ENCODE measurements around the gene USH2A. TPM values are rescaled to one million over a fixed set of nuclear protein-coding genes. Genes with fewer than 3 reads are reported as not detected.
"Not testable (repeated sequence)": the region's sequence is repeated elsewhere in the genome, so short reads cannot be mapped to it uniquely, and the experiment has no call there.

USH2A gene
- polyA plus RNA-seq, 3 donors, result not detected

- no peak overlapping the region for H3K27ac ChIP-seq (ENCODE audit: low read depth in 1 of 2, low read length in 2 of 2)
- H3K36me3 ChIP-seq (replicated peaks in 1 of 2; ENCODE audit: control insufficient read depth in 1 of 2, insufficient read depth in 2 of 2, low read length in 2 of 2), result no peaks in the 10 kb centered on the region
- DNase-seq, result no peak
- no peaks in the 10 kb centered on the region for H3K4me1 ChIP-seq (ENCODE audit: control insufficient read depth in 1 of 2, insufficient read depth in 2 of 2, low read length in 2 of 2)
- Mint-ChIP-seq H3K27ac (no peak overlapping the region), H3K36me3 (no peaks in the 10 kb centered on the region), H3K9me3 (peaks cover 0 to 12% (median 5%) of the 10 kb centered on the region in 7 donors), H3K27me3 (ENCODE audit: low read depth in 3 of 3) (no peaks in the 10 kb centered on the region), H3K4me3 (no peak overlapping the region), H3K4me1 (no peaks in the 10 kb centered on the region)
- peaks cover 11 to 14% of the 10 kb centered on the region in 2 donors for H3K9me3 ChIP-seq (replicated peaks in 1 of 2; ENCODE audit: control insufficient read depth in 1 of 2, insufficient read depth in 1 of 2, low read length in 2 of 2)
- no peaks in the 10 kb centered on the region for H3K79me2 ChIP-seq (ENCODE audit: insufficient read depth, low read length)
- H4K20me1 ChIP-seq (ENCODE audit: insufficient read depth, low read length), result no peaks in the 10 kb centered on the region
- H3K4me3 ChIP-seq (replicated peaks in 1 of 3; ENCODE audit: low read depth in 2 of 3, low read length in 3 of 3), result no peak overlapping the region
- whole genome bisulfite sequencing (ENCODE audit: insufficient coverage), result 86% methylated on average over 1 of the region's 3 CpGs
- H3K4me2 ChIP-seq (replicated peaks; ENCODE audit: extremely low read depth, low read length, poor library complexity, severe bottlenecking), result no peak overlapping the region
- intact Hi-C loops (cut with micrococcal nuclease), result no loop called here
- no peak for TF ChIP-seq CTCF (IDR thresholded peaks at IDR 0.05)
- H2AFZ ChIP-seq (ENCODE audit: insufficient read depth, low read depth, low read length, poor library complexity, severe bottlenecking), result no peak overlapping the region
- no peak overlapping the region for H3K9ac ChIP-seq (ENCODE audit: insufficient read depth, low read length, poor library complexity, severe bottlenecking)
- H3K27me3 ChIP-seq (ENCODE audit: control insufficient read depth in 2 of 2, insufficient read depth in 2 of 2, low read length in 2 of 2), result no peaks in the 10 kb centered on the region
Observed at GRCh38 chr1:216346526-216346925, 76.7 kb downstream of the USH2A start.

GRCh38 chr1:216340542-216340941 is 82.7 kb downstream of the USH2A start:
- H3K9me3 ChIP-seq (replicated peaks in 1 of 2; ENCODE audit: control insufficient read depth in 1 of 2, insufficient read depth in 1 of 2, low read length in 2 of 2); H3K79me2 ChIP-seq (ENCODE audit: insufficient read depth, low read length); H3K4me2 ChIP-seq (replicated peaks; ENCODE audit: extremely low read depth, low read length, poor library complexity, severe bottlenecking); H3K4me3 ChIP-seq (replicated peaks in 1 of 3; ENCODE audit: low read depth in 2 of 3, low read length in 3 of 3); DNase-seq; H3K4me1 Mint-ChIP-seq; H3K4me3 Mint-ChIP-seq; H3K4me1 ChIP-seq (ENCODE audit: control insufficient read depth in 1 of 2, insufficient read depth in 2 of 2, low read length in 2 of 2); H3K27me3 ChIP-seq (ENCODE audit: control insufficient read depth in 2 of 2, insufficient read depth in 2 of 2, low read length in 2 of 2); H3K36me3 ChIP-seq (replicated peaks in 1 of 2; ENCODE audit: control insufficient read depth in 1 of 2, insufficient read depth in 2 of 2, low read length in 2 of 2); H3K27me3 Mint-ChIP-seq (ENCODE audit: low read depth in 3 of 3); H4K20me1 ChIP-seq (ENCODE audit: insufficient read depth, low read length); H2AFZ ChIP-seq (ENCODE audit: insufficient read depth, low read depth, low read length, poor library complexity, severe bottlenecking); H3K27ac Mint-ChIP-seq; H3K9ac ChIP-seq (ENCODE audit: insufficient read depth, low read length, poor library complexity, severe bottlenecking); H3K36me3 Mint-ChIP-seq; H3K27ac ChIP-seq (ENCODE audit: low read depth in 1 of 2, low read length in 2 of 2); intact Hi-C loops (cut with micrococcal nuclease): not testable (repeated sequence)
- peaks cover 0 to 12% (median 5%) of the 10 kb centered on the region in 7 donors for H3K9me3 Mint-ChIP-seq
- 76% methylated on average over 2 of the region's 5 CpGs for WGBS (ENCODE audit: insufficient coverage)
